Measurements from ENCODE around the gene CLSTN1.

The CLSTN1 gene

DNA sequence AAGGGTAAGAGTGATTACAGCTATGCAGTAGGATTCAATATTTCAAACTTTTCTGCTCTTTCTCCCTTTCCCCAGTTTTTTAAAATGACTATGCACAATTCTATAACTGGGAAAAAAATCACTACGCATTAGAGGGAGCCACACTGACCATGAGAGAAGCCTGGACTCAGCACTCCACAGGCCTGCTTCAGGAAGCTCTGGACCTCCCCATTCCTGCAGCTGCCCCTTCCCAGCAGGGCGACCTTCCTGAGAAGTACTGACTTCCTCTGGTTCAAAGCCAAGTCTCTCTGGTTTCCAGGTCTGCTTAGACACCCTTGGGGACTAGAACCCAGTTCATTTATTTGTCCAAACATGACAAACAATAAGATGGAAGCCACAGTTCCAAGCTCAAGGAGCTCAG lies 42.0 kb upstream of the CLSTN1 start:
- H3K4me3 ChIP-seq (ENCODE audit: extremely low read depth, insufficient read depth, low read length, poor library complexity, severe bottlenecking) = no peak overlapping the region
- no peaks in the 10 kb centered on the region for H3K4me1 ChIP-seq (ENCODE audit: control insufficient read depth, insufficient read depth, low read length, poor library complexity, severe bottlenecking)
- H3K9me3 ChIP-seq (ENCODE audit: control insufficient read depth, low read length) = no peaks in the 10 kb centered on the region
- 85 to 89% methylated on average over 1 to 2 of the region's 2 CpGs for WGBS, 2 experiments (ENCODE audit: insufficient coverage in 2 of 2)
- peaks cover 32% of the 10 kb centered on the region for H3K36me3 ChIP-seq (ENCODE audit: control insufficient read depth, insufficient read depth, low read length)
- H3K27ac ChIP-seq (ENCODE audit: low read depth, low read length, severe bottlenecking) = no peak overlapping the region

GRCh38 chr1:9863371-9863770 lies 39.6 kb upstream of the CLSTN1 start:
- Histone ChIP-seq H3K27ac (ENCODE audit: low read depth, low read length, severe bottlenecking) (no peak overlapping the region), H3K4me3 (ENCODE audit: extremely low read depth, insufficient read depth, low read length, poor library complexity, severe bottlenecking) (no peak overlapping the region), H3K36me3 (ENCODE audit: control insufficient read depth, insufficient read depth, low read length) (peaks cover 27% of the 10 kb centered on the region), H3K4me1 (ENCODE audit: control insufficient read depth, insufficient read depth, low read length, poor library complexity, severe bottlenecking) (peaks cover 10% of the 10 kb centered on the region), H3K9me3 (ENCODE audit: control insufficient read depth, low read length) (no peaks in the 10 kb centered on the region)
- WGBS, 2 experiments (ENCODE audit: insufficient coverage in 2 of 2) = 92% methylated on average over 10 of the region's 10 CpGs

GRCh38 chr1:9861360-9861759 lies 37.6 kb upstream of the CLSTN1 start:
- H3K4me3 ChIP-seq (ENCODE audit: extremely low read depth, insufficient read depth, low read length, poor library complexity, severe bottlenecking) = no peak overlapping the region
- peaks cover 16% of the 10 kb centered on the region for H3K36me3 ChIP-seq (ENCODE audit: control insufficient read depth, insufficient read depth, low read length)
- no peaks in the 10 kb centered on the region for H3K9me3 ChIP-seq (ENCODE audit: control insufficient read depth, low read length)
- peaks cover 10% of the 10 kb centered on the region for H3K4me1 ChIP-seq (ENCODE audit: control insufficient read depth, insufficient read depth, low read length, poor library complexity, severe bottlenecking)
- WGBS, 2 experiments (ENCODE audit: insufficient coverage in 2 of 2) = 72 to 75% methylated on average over 8 of the region's 8 CpGs
- no peak overlapping the region for H3K27ac ChIP-seq (ENCODE audit: low read depth, low read length, severe bottlenecking)

DNA sequence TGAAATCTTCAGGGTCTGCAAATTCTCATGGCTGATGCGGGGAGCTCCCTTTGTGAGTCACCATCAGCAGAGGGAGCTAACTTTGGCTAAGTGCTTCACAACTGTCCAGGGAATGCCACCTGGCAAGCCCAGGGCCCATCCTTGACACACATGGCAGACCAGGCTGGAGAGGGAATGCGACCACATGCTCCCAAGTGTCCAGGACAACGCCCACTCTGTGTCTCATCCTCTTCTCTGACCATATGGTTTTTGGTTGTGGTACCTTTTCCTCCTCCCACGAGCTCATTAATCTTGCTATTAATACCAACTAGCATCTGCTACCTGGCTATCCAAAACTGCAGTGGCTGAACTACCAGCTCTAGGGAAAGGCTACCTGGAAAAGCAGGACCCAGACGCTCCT lies 37.1 kb upstream of the CLSTN1 start:
- Histone ChIP-seq H3K4me1 (ENCODE audit: control insufficient read depth, insufficient read depth, low read length, poor library complexity, severe bottlenecking) (peaks cover 10% of the 10 kb centered on the region), H3K36me3 (ENCODE audit: control insufficient read depth, insufficient read depth, low read length) (peaks cover 16% of the 10 kb centered on the region), H3K9me3 (ENCODE audit: control insufficient read depth, low read length) (no peaks in the 10 kb centered on the region), H3K4me3 (ENCODE audit: extremely low read depth, insufficient read depth, low read length, poor library complexity, severe bottlenecking) (no peak overlapping the region), H3K27ac (ENCODE audit: low read depth, low read length, severe bottlenecking) (no peak overlapping the region)
- 96% methylated on average over 4 of the region's 5 CpGs for WGBS, 2 experiments (ENCODE audit: insufficient coverage in 2 of 2)

DNA sequence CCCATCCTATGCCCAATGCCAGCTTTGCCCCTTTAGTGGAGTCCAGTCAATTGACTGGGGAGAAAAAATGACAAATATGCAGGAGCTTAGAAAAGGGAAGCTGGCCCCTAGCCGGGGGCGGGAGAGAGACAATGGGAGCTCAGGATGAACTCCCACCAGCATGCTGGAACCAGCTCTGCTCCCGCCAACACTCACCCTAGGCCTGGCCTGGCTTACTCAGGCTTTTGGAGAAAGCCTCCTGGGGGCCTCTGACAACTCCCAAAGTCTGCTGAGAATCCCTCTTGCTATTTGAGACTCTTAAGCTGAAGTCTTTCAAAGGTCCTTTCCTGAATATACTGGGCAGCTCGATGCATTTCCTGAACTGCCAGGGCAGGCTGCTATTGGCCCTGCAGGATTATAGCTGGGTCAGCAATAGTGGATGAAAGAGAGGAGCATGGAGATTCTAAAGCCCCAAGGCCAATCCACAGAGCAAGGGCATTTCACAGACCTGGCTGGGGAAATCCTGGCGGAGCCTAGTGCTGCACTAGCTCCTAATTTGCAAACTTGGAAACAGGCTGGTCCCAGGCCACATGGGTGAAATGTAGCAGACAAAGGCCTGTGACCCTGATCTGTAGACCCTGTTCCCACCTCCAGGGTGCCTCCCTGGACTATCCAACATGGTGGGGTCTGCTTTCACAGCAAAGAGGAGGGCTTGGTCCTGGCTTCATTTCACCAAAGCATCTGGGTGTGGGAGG lies 35.7 kb upstream of the CLSTN1 start:
- peak overlapping the region; percentile 8 for H3K27ac ChIP-seq (ENCODE audit: low read depth, low read length, severe bottlenecking)
- WGBS, 2 experiments (ENCODE audit: insufficient coverage in 2 of 2) = 64 to 65% methylated on average over 3 to 5 of the region's 5 CpGs

DNA sequence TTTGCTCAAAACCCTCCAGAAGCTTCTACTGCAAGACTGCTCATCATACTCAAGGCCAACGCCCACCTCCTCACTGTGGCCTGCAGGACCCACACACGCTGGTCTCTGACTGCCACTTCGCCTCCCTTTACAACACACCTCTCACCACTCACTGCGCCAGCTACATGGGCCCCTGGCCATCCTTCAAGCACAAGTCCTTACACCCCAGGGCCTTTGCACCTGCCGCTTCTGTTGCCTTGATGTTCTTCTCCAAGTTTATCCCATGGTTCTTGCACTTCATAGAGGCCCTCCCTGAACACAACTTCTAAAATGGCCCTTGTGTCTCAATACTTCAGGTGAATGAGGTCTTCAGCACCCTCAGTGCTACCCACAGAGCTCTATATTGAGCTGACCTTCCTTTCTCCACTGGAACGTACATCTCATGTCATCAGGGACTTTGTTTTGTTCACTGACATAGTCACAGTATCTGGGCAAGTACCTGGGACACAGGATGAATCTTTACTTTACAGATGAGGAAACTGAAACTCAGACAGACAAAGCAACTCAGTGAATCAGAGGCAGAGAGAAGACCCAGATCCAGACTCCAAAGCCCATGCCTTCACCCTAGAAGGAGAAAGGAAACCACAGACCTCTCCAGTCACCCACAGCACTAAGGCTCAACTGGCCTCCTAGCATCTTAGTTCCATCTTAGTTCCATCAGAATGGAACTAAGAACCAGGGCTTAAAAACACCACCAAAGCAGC lies 34.7 kb upstream of the CLSTN1 start:
- Histone ChIP-seq H3K36me3 (ENCODE audit: control insufficient read depth, insufficient read depth, low read length) (peaks cover 19% of the 10 kb centered on the region), H3K4me3 (ENCODE audit: extremely low read depth, insufficient read depth, low read length, poor library complexity, severe bottlenecking) (no peak overlapping the region)
- 94 to 95% methylated on average over 6 of the region's 6 CpGs for WGBS, 2 experiments (ENCODE audit: insufficient coverage in 2 of 2)

More for the DNA sequence above, 35.7 kb upstream of the CLSTN1 start:
- Histone ChIP-seq H3K9me3 (ENCODE audit: control insufficient read depth, low read length) (no peaks in the 10 kb centered on the region), H3K4me3 (ENCODE audit: extremely low read depth, insufficient read depth, low read length, poor library complexity, severe bottlenecking) (no peak overlapping the region), H3K4me1 (ENCODE audit: control insufficient read depth, insufficient read depth, low read length, poor library complexity, severe bottlenecking) (peaks cover 10% of the 10 kb centered on the region), H3K36me3 (ENCODE audit: control insufficient read depth, insufficient read depth, low read length) (peaks cover 17% of the 10 kb centered on the region)

GRCh38 chr1:9855186-9855585 lies 31.4 kb upstream of the CLSTN1 start:
- WGBS, 2 experiments (ENCODE audit: insufficient coverage in 2 of 2) = no CpG with 5 or more reads among the region's 1 CpG
- Histone ChIP-seq H3K36me3 (ENCODE audit: control insufficient read depth, insufficient read depth, low read length) (peaks cover 18% of the 10 kb centered on the region), H3K4me3 (ENCODE audit: extremely low read depth, insufficient read depth, low read length, poor library complexity, severe bottlenecking) (no peak overlapping the region), H3K4me1 (ENCODE audit: control insufficient read depth, insufficient read depth, low read length, poor library complexity, severe bottlenecking) (peaks cover 10% of the 10 kb centered on the region), H3K9me3 (ENCODE audit: control insufficient read depth, low read length) (no peaks in the 10 kb centered on the region), H3K27ac (ENCODE audit: low read depth, low read length, severe bottlenecking) (no peak overlapping the region)

More for the DNA sequence above, 34.7 kb upstream of the CLSTN1 start:
- peaks cover 10% of the 10 kb centered on the region for H3K4me1 ChIP-seq (ENCODE audit: control insufficient read depth, insufficient read depth, low read length, poor library complexity, severe bottlenecking)
- H3K27ac ChIP-seq (ENCODE audit: low read depth, low read length, severe bottlenecking) = no peak overlapping the region
- no peaks in the 10 kb centered on the region for H3K9me3 ChIP-seq (ENCODE audit: control insufficient read depth, low read length)

DNA sequence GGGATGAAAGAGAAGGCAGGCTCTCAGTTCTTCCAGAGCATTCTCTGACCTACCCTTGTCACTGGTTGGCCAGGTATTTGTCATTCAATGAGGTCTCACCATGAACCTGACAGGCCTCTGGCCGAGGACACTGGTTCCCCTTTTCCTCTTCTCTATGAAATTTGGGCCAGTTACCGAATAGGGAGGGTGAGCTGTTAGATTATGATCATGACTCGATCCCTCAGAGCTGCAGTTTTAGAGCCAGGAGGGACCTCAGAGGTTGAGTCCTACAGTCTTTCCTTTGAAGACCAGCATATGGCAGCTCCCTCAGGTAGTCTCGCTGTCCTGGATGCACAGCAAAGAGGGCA lies 29.5 kb upstream of the CLSTN1 start:
- WGBS, 2 experiments (ENCODE audit: insufficient coverage in 2 of 2) = 85 to 100% methylated on average over 3 of the region's 4 CpGs

DNA sequence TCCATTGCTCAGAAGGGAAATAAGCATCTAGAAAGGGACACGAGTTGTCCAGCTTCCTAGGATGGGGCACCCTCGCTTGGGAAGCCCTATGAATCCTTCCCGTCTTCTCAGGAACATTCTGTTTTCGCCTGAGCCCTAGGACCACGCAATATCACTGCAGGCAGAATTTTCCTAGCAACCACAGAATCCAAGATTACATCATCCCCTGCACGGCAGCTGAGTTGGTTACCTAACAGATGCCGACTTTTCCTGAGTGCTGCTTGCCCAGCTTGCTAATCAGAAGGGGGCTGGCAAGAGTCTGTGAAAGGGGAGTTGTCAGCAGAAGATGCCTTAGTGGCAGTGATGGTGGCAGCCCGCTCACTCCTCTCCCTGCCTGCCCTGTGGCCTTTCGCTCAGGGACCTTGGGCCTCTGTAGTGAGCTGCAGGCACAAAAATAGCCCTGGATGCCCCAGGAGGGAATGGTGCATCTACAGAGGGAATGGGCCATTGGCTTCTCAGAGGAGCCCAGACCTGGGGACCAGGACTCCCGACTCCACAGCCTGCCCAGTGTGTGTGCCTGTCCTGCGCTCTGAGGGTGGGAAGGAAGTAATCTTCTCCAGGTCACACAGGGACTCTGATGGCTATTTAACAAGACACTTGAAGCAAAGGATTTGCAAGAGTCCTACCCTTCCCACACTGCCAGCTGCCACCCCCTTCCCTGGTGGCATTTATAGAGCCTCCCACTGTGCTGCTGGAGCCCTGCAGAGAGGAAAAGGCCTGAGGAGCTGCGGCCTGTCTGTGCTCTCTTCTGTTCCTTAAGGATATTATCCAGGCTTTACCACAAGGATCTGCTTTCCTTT lies 28.9 kb upstream of the CLSTN1 start:
- Histone ChIP-seq H3K9me3 (ENCODE audit: control insufficient read depth, low read length) (no peaks in the 10 kb centered on the region), H3K27ac (ENCODE audit: low read depth, low read length, severe bottlenecking) (peak overlapping the region; percentile 16), H3K4me3 (ENCODE audit: extremely low read depth, insufficient read depth, low read length, poor library complexity, severe bottlenecking) (no peak overlapping the region), H3K4me1 (ENCODE audit: control insufficient read depth, insufficient read depth, low read length, poor library complexity, severe bottlenecking) (no peaks in the 10 kb centered on the region), H3K36me3 (ENCODE audit: control insufficient read depth, insufficient read depth, low read length) (peaks cover 18% of the 10 kb centered on the region)
- 89 to 91% methylated on average over 8 to 9 of the region's 12 CpGs for WGBS, 2 experiments (ENCODE audit: insufficient coverage in 2 of 2)

More for the DNA sequence above, 29.5 kb upstream of the CLSTN1 start:
- no peaks in the 10 kb centered on the region for H3K9me3 ChIP-seq (ENCODE audit: control insufficient read depth, low read length)
- no peaks in the 10 kb centered on the region for H3K4me1 ChIP-seq (ENCODE audit: control insufficient read depth, insufficient read depth, low read length, poor library complexity, severe bottlenecking)
- H3K36me3 ChIP-seq (ENCODE audit: control insufficient read depth, insufficient read depth, low read length) = peaks cover 18% of the 10 kb centered on the region
- peak overlapping the region; percentile 16 for H3K27ac ChIP-seq (ENCODE audit: low read depth, low read length, severe bottlenecking)
- no peak overlapping the region for H3K4me3 ChIP-seq (ENCODE audit: extremely low read depth, insufficient read depth, low read length, poor library complexity, severe bottlenecking)

DNA sequence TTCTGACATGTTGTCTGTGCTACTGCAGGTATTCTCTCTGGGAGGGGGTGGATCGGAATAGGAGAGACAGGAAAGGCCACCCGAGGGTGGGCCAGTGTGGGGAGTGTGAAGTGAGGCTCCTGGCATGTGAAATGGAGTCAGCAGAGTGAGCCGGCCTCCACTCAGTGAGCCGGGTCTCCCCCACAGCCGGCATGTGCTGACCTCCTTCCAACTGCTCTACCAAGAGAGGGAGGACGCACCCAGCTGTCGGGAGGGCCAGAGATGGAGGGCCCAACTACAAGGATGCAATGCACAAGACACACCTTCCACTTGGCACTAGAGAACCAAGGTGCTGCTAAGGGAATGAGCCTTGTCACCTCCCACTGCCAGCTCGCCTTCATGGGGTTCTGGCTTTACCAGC lies 28.2 kb upstream of the CLSTN1 start:
- peaks cover under 1% of the 10 kb centered on the region for H3K4me1 ChIP-seq (ENCODE audit: control insufficient read depth, insufficient read depth, low read length, poor library complexity, severe bottlenecking)
- no peak overlapping the region for H3K27ac ChIP-seq (ENCODE audit: low read depth, low read length, severe bottlenecking)
- 91 to 98% methylated on average over 6 of the region's 8 CpGs for WGBS, 2 experiments (ENCODE audit: insufficient coverage in 2 of 2)
- H3K4me3 ChIP-seq (ENCODE audit: extremely low read depth, insufficient read depth, low read length, poor library complexity, severe bottlenecking) = no peak overlapping the region
- H3K9me3 ChIP-seq (ENCODE audit: control insufficient read depth, low read length) = no peaks in the 10 kb centered on the region
- peaks cover 18% of the 10 kb centered on the region for H3K36me3 ChIP-seq (ENCODE audit: control insufficient read depth, insufficient read depth, low read length)

Data from mesodermal cell (in vitro differentiated cells).